Mammary epithelial cell (primary cell): ENCODE data around the gene MYORG.

ENCODE experiments used
- CTCF ChIP-seq, 2 donors: IDR thresholded peaks in 1 of 2; conservative IDR thresholded peaks in 1 of 2; 2 replicates each; pipeline ENCODE4 v1.5.1; 2011 to 2012; ENCODE audit warnings: inconsistent platforms in 2 of 2, low read length in 2 of 2, mild to moderate bottlenecking in 2 of 2, control low read depth in 1 of 2, low read depth in 1 of 2; ENCODE audit not compliant: insufficient read depth in 1 of 2; ENCODE audit errors: extremely low read depth in 1 of 2
- EZH2 ChIP-seq: IDR thresholded peaks from 2 replicates; pipeline ENCODE4 v1.6.1; 2012; ENCODE audit warnings: low read length, inconsistent platforms, borderline replicate concordance

GRCh38 chr9:34349324-34349723, 27.4 kb downstream of the MYORG start:
- TF ChIP-seq CTCF (conservative IDR thresholded peaks at IDR 0.05 in 1 of 2, IDR thresholded peaks at IDR 0.05 in 1 of 2; ENCODE audit: extremely low read depth in 1 of 2, insufficient read depth in 1 of 2, low read depth in 1 of 2, low read length in 2 of 2) (no peak), EZH2 (no peak)
